Measurements from ENCODE around the gene WDR5.

- TF ChIP-seq SP1 (IDR thresholded peaks at IDR 0.05) (no peak), PKNOX1 (IDR thresholded peaks at IDR 0.05) (no peak), ELF4 (IDR thresholded peaks at IDR 0.05) (no peak), FOXA1 (IDR thresholded peaks at IDR 0.05) (no peak), LEF1 (IDR thresholded peaks at IDR 0.05; ENCODE audit: borderline replicate concordance) (no peak), FOXM1 (IDR thresholded peaks at IDR 0.05; ENCODE audit: borderline replicate concordance) (no peak), SUZ12 (IDR thresholded peaks at IDR 0.05) (no peak), BHLHE40 (IDR thresholded peaks at IDR 0.05; ENCODE audit: borderline replicate concordance) (no peak), ZNF384 (IDR thresholded peaks at IDR 0.05) (no peak), FOXK2 (IDR thresholded peaks at IDR 0.05) (no peak)
These were observed 52.1 kb downstream of the WDR5 start for GRCh38 chr9:134187891-134188385.

All from HEK293T (cell line).